Panc1 (cell line): ENCODE measurements around the gene CCL2. TPM values are rescaled to one million over a fixed set of nuclear protein-coding genes. Genes with fewer than 3 reads are reported as not detected.

Experiments
- ATAC-seq: fragments of 200-7000 bp; cut with Tn5 transposase; 2 replicates; pipeline ENCODE4 v1.9.1; 2020; ENCODE audit warnings: mild to moderate bottlenecking, moderate library complexity
- BruUV-seq: library from RNA; stranded (reverse); fragments of 400-500 nt; replicated peaks from 2 replicates; lab custom pipeline; 2021; lab: Mats Ljungman, UMichigan
- CTCF ChIA-PET: fragments of 300-600 bp; sonication (Branson Sonifier 250); formaldehyde crosslinking; loops from one replicate; lab custom pipeline; 2022; ENCODE audit warnings: antibody characterized with exemption; lab: Charles Lee
- POLR2A ChIA-PET: fragments of 300-600 bp; sonication (Branson Sonifier 250); formaldehyde crosslinking; loops from one replicate; lab custom pipeline; 2022; ENCODE audit warnings: antibody characterized with exemption; lab: Charles Lee
- DNase-seq: peaks from one replicate; pipeline ENCODE4 v3.0.0-alpha.2; 2010; ENCODE audit warnings: low read depth, low spot score
- H3K27ac ChIP-seq: 2 replicates; pipeline ENCODE4 v1.5.1; 2011; ENCODE audit warnings: mild to moderate bottlenecking, low read length, inconsistent platforms
- H3K27me3 ChIP-seq: fragments of 200-500 bp; sonication (Bioruptor generic); 2 replicates; pipeline ENCODE4 v1.6.0; 2014; ENCODE audit warnings: low read length, inconsistent platforms; ENCODE audit not compliant: control insufficient read depth, insufficient read depth
- H3K36me3 ChIP-seq: fragments of 200-500 bp; sonication (Bioruptor generic); 2 replicates; pipeline ENCODE4 v1.5.1; 2014; ENCODE audit warnings: inconsistent platforms, mild to moderate bottlenecking, low read length, moderate library complexity; ENCODE audit not compliant: control insufficient read depth, insufficient read depth
- H3K4me1 ChIP-seq: 2 replicates; pipeline ENCODE4 v1.5.1; 2011; ENCODE audit warnings: inconsistent platforms, mild to moderate bottlenecking, low read length, moderate library complexity; ENCODE audit not compliant: control insufficient read depth, insufficient read depth
- H3K4me3 ChIP-seq, 2 experiments: 2 replicates each; pipeline ENCODE4 v1.5.1; 2011 to 2012; ENCODE audit warnings: low read depth in 2 of 2, low read length in 2 of 2, mild to moderate bottlenecking in 2 of 2, inconsistent platforms in 1 of 2, moderate library complexity in 1 of 2
- H3K9me3 ChIP-seq: fragments of 200-500 bp; sonication (Bioruptor generic); 2 replicates; pipeline ENCODE4 v1.5.1; 2014; ENCODE audit warnings: low read depth, mild to moderate bottlenecking, inconsistent platforms, low read length, moderate library complexity; ENCODE audit not compliant: control insufficient read depth, insufficient read depth
- CTCF ChIP-seq: fragments of 450-650 bp; IDR thresholded peaks from 2 replicates; pipeline ENCODE4 v1.5.1; 2017; ENCODE audit warnings: mild to moderate bottlenecking
- POLR2AphosphoS5 ChIP-seq: IDR thresholded peaks from 2 replicates; pipeline ENCODE4 v1.6.1; 2012; ENCODE audit warnings: mild to moderate bottlenecking, low read depth, low read length, moderate library complexity
- SIN3A ChIP-seq: IDR thresholded peaks from 2 replicates; pipeline ENCODE4 v1.6.1; 2012; ENCODE audit warnings: low read depth, mild to moderate bottlenecking, low read length, moderate library complexity, borderline replicate concordance; ENCODE audit not compliant: insufficient read depth
- TCF7L2 ChIP-seq: IDR thresholded peaks from 2 replicates; pipeline ENCODE4 v1.6.1; 2011; ENCODE audit warnings: mild to moderate bottlenecking, low read depth, low read length, inconsistent platforms
- in situ Hi-C: cut with HindIII; loops from 2 replicates; pipeline ENCODE4 v1.10.0; 2016; ENCODE audit warnings: low sequenced_read_pairs, low pct_unique_long_range_greater_than_20kb
- intact Hi-C: fragments of 100-400 bp; cut with micrococcal nuclease; formaldehyde crosslinking; loops from one replicate; pipeline ENCODE4 v1.10.0; 2022; ENCODE audit not compliant: unreplicated experiment
- total RNA-seq: library from RNA; stranded (reverse); gene quantifications from one replicate; pipeline ENCODE4 v1.2.1, GENCODE V29; 2021; ENCODE audit not compliant: unreplicated experiment
- TF ChIP-seq, protein P1 (sequence below), 2 experiments: IDR thresholded peaks; 2 replicates each; pipeline ENCODE4 v1.6.1; 2011 to 2012; ENCODE audit warnings: low read depth in 2 of 2, control low read depth in 1 of 2, low read length in 1 of 2, mild to moderate bottlenecking in 1 of 2, moderate library complexity in 1 of 2; ENCODE audit not compliant: insufficient read depth in 1 of 2

Gene CCL2
- total RNA-seq, 1 experiment from 2014 or later, result 513 TPM

- in situ Hi-C loops, result no loop called here
- POLR2A ChIA-PET, result no interaction called here
Observed at GRCh38 chr17:34302636-34303035, 47.6 kb downstream of the CCL2 start.

DNA sequence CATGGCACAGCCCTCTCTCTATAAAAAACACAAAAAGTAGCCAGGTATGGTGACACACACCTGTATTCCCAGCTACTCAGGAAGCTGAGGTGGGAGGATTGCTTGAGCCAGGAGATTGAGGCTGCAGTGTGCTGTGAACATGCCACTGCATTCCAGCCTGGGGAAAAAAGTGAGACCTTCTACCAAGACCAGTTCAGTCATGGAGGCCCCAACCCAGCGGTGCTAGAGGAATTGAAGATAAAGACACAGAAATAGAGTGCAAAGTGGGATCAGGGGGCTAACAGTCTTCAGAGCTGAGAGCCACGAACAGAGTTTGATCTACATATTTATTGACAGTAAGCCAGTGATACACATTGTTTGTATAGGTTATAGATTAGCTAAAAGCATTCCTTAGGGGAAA, 48.5 kb downstream of the CCL2 start:
- no peak for ATAC-seq
- no peaks in the 10 kb centered on the region for H3K9me3 ChIP-seq
- no TSS peak for BruUV-seq
- CTCF ChIA-PET, result no interaction called here
- POLR2A ChIA-PET, result no interaction called here
- in situ Hi-C loops, result no loop called here
- H3K36me3 ChIP-seq, result no peaks in the 10 kb centered on the region
- intact Hi-C loops, result loop anchor here (10.0 kb wide), 1 partner anchor 99 kb away; no protein-coding TSS in a partner anchor
- no peaks in the 10 kb centered on the region; the same call in 1 of the 2 replicates for H3K27me3 ChIP-seq
- H3K27ac ChIP-seq, result no peak overlapping the region
- no peak for TF ChIP-seq POLR2AphosphoS5
- no peak for DNase-seq
- no peak overlapping the region for H3K4me3 ChIP-seq
- H3K4me1 ChIP-seq, result no peaks in the 10 kb centered on the region

More at GRCh38 chr17:34302636-34303035, 47.6 kb downstream of the CCL2 start:
- Histone ChIP-seq H3K27me3 (no peaks in the 10 kb centered on the region; the same call in 1 of the 2 replicates), H3K4me3 (no peak overlapping the region), H3K9me3 (no peaks in the 10 kb centered on the region), H3K4me1 (no peaks in the 10 kb centered on the region), H3K36me3 (no peaks in the 10 kb centered on the region), H3K27ac (no peak overlapping the region)
- ATAC-seq, result no peak
- intact Hi-C loops, result loop anchor here (10.0 kb wide), 1 partner anchor 98 kb away; no protein-coding TSS in a partner anchor
- CTCF ChIA-PET, result no interaction called here
- DNase-seq, result no peak
- BruUV-seq, result no TSS peak
- TF ChIP-seq, protein P1, sequence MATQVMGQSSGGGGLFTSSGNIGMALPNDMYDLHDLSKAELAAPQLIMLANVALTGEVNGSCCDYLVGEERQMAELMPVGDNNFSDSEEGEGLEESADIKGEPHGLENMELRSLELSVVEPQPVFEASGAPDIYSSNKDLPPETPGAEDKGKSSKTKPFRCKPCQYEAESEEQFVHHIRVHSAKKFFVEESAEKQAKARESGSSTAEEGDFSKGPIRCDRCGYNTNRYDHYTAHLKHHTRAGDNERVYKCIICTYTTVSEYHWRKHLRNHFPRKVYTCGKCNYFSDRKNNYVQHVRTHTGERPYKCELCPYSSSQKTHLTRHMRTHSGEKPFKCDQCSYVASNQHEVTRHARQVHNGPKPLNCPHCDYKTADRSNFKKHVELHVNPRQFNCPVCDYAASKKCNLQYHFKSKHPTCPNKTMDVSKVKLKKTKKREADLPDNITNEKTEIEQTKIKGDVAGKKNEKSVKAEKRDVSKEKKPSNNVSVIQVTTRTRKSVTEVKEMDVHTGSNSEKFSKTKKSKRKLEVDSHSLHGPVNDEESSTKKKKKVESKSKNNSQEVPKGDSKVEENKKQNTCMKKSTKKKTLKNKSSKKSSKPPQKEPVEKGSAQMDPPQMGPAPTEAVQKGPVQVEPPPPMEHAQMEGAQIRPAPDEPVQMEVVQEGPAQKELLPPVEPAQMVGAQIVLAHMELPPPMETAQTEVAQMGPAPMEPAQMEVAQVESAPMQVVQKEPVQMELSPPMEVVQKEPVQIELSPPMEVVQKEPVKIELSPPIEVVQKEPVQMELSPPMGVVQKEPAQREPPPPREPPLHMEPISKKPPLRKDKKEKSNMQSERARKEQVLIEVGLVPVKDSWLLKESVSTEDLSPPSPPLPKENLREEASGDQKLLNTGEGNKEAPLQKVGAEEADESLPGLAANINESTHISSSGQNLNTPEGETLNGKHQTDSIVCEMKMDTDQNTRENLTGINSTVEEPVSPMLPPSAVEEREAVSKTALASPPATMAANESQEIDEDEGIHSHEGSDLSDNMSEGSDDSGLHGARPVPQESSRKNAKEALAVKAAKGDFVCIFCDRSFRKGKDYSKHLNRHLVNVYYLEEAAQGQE (IDR thresholded peaks at IDR 0.05; ENCODE audit: insufficient read depth in 1 of 2, low read depth in 2 of 2, low read length in 1 of 2), result no peak
- TF ChIP-seq CTCF (no peak), POLR2AphosphoS5 (no peak), TCF7L2 (no peak), SIN3A (no peak)

- no peaks in the 10 kb centered on the region for H3K4me1 ChIP-seq
- TF ChIP-seq, protein P1 (IDR thresholded peaks at IDR 0.05; ENCODE audit: insufficient read depth in 1 of 2, low read depth in 2 of 2, low read length in 1 of 2), result no peak
- TF ChIP-seq POLR2AphosphoS5 (no peak), CTCF (no peak)
- intact Hi-C loops, result loop anchor here (10.0 kb wide), 1 partner anchor 100 kb away; no protein-coding TSS in a partner anchor
- no peak overlapping the region for H3K27ac ChIP-seq
- CTCF ChIA-PET, result no interaction called here
- BruUV-seq, result no TSS peak
- ATAC-seq (no peak), DNase-seq (no peak)
- in situ Hi-C loops, result no loop called here
- H3K9me3 ChIP-seq, result no peaks in the 10 kb centered on the region
- H3K4me3 ChIP-seq, result no peak overlapping the region
- POLR2A ChIA-PET, result no interaction called here
- no peaks in the 10 kb centered on the region; the same call in 1 of the 2 replicates for H3K27me3 ChIP-seq
- no peaks in the 10 kb centered on the region for H3K36me3 ChIP-seq
Observed at GRCh38 chr17:34305061-34305460, 50.0 kb downstream of the CCL2 start.
